SK-N-SH (cell line): ENCODE data around the gene DDX42.

ENCODE experiments used
- CTCF ChIP-seq: fragments of 200-600 bp; sonication (generic); IDR thresholded peaks from 2 replicates; pipeline ENCODE4 v1.6.1; 2017; ENCODE audit warnings: antibody characterized with exemption, mild to moderate bottlenecking, moderate library complexity
- ELF1 ChIP-seq: IDR thresholded peaks from 2 replicates; pipeline ENCODE4 v1.4.0; 2012
- EZH2phosphoT487 ChIP-seq: fragments of 200-600 bp; sonication (generic); IDR thresholded peaks from 2 replicates; pipeline ENCODE4 v1.6.1; 2017; ENCODE audit warnings: low read depth, mixed run types, mild to moderate bottlenecking, antibody characterized with exemption, moderate library complexity, borderline replicate concordance
- GABPA ChIP-seq: IDR thresholded peaks from 2 replicates; pipeline ENCODE4 v1.4.0; 2012; ENCODE audit warnings: low read depth, mild to moderate bottlenecking
- IRF3 ChIP-seq: fragments of 150-350 bp; IDR thresholded peaks from 2 replicates; pipeline ENCODE4 v1.6.1; 2016; ENCODE audit warnings: mild to moderate bottlenecking, low read depth, low read length
- POLR2AphosphoS5 ChIP-seq: IDR thresholded peaks from 2 replicates; pipeline ENCODE4 v1.6.1; 2012; ENCODE audit warnings: low read depth, low read length
- REST ChIP-seq: IDR thresholded peaks from 2 replicates; pipeline ENCODE4 v1.6.1; 2012; ENCODE audit warnings: mild to moderate bottlenecking, low read depth, low read length, moderate library complexity
- TAF1 ChIP-seq: IDR thresholded peaks from 2 replicates; pipeline ENCODE4 v1.6.1; 2012; ENCODE audit warnings: low read depth, mild to moderate bottlenecking, low read length, moderate library complexity, borderline replicate concordance

GRCh38 chr17:63833741-63834373 is 59.9 kb downstream of the DDX42 start:
- TF ChIP-seq IRF3 (no peak), EZH2phosphoT487 (no peak), REST (no peak), ELF1 (no peak), TAF1 (no peak), CTCF (no peak), GABPA (no peak), POLR2AphosphoS5 (peak; percentile 64)
